Bronchial epithelial cell (primary cell): ENCODE data around the gene SLC6A18. TPM values are rescaled to one million over a fixed set of nuclear protein-coding genes. Genes with fewer than 3 reads are reported as not detected.

Experiments used
- DNase-seq: peaks from one replicate; pipeline ENCODE4 v3.0.0-alpha.2; 2010; ENCODE audit warnings: low read depth
- FAIRE-seq: peaks from 2 replicates; lab custom pipeline; 2011; peaks lifted over from hg19 to GRCh38; lab: Jason Lieb, UNC
- H3K27me3 ChIP-seq: 2 replicates; pipeline ENCODE4 v1.5.1; 2011; ENCODE audit warnings: low read length; ENCODE audit not compliant: control insufficient read depth, insufficient read depth
- H3K36me3 ChIP-seq: 2 replicates; pipeline ENCODE4 v1.5.1; 2011; ENCODE audit warnings: low read length; ENCODE audit not compliant: control insufficient read depth, insufficient read depth
- H3K4me3 ChIP-seq: 2 replicates; pipeline ENCODE4 v1.5.1; 2011; ENCODE audit warnings: mild to moderate bottlenecking, low read depth, low read length, control low read depth
- total RNA-seq: library from RNA; depleted of rRNA; stranded (reverse); fragments of >200 nt; gene quantifications from 2 replicates; pipeline ENCODE4 v1.2.1, GENCODE V29; 2014
- TF ChIP-seq, protein P1 (sequence below): IDR thresholded peaks from 2 replicates; pipeline ENCODE4 v1.5.1; 2011; ENCODE audit warnings: mild to moderate bottlenecking, moderate library complexity, low read length, control low read depth, inconsistent platforms; ENCODE audit not compliant: insufficient read depth, severe bottlenecking

The SLC6A18 gene
- total RNA-seq, 1 donor from 2014 or later, result not detected

DNA sequence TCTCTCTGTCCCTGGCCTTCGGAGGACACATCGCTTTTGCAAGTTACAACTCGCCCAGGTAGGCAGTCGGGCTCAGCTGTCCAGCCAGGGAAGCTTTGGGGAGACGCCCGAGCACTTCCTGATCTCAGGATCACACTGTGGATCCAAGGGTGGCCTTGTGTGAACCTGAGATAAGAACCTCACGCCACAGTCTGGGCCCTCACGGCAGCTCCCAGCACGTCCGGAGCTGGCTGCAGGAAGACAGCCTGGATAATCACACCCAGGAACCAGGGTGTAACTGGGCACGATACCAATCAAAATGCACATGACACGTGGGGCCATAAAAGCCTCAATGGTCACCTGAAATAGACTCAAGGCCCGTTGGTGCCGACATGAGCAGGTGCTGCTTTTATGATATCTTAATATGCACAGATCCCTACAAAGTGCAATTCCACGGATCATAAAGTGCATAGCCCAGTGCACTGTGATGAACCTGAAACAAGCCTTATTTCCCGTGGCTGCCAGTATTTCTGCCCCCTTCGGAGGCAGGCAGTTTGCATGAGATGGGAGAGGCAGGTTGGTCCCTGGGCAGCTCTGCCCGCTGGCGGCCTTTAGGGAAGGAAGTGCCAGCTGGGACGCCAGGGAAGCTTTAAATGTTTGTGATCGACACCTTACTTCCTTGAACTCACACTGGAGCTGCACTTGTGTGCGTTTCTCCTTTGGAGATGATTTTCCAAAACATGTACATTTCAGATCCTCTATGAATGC lies 14.5 kb downstream of the SLC6A18 start:
- FAIRE-seq, result no peak

DNA sequence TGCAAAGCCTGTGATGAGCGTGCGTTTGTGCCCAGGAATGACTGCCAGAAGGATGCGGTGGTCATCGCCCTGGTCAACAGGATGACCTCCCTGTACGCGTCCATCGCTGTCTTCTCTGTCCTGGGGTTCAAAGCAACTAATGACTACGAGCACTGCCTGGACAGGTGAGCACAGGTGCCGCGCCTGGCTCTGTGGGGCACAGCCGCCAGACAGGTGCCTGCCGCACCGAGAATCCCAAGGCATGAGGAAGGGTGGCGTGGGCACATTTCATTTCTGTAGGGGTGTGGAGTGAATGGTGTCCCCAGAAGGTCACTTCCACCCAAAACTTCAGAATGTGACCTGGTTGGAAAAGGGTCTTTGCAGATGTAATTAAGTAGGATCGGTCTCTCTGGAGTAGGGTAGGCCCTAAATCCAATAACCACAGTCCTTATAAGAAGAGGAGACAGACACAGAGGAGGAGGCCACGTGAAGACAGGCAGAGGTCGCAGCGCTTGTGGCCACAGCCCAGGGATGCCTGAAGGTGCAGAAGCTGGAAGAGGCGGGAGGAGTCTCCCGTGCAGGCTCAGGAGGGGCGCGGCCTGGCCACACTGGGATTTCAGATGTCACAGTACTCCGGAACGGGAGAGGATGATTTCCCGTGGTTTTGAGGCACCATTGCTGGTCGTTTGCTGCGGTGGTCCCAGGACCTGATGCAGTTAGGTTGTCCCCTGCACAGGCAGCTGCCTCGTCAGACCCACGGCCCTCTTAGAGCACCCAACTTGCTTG lies 15.5 kb downstream of the SLC6A18 start:
- H3K36me3 ChIP-seq, result no peaks in the 10 kb centered on the region
- FAIRE-seq (no peak), DNase-seq (no peak)
- TF ChIP-seq, protein P1, sequence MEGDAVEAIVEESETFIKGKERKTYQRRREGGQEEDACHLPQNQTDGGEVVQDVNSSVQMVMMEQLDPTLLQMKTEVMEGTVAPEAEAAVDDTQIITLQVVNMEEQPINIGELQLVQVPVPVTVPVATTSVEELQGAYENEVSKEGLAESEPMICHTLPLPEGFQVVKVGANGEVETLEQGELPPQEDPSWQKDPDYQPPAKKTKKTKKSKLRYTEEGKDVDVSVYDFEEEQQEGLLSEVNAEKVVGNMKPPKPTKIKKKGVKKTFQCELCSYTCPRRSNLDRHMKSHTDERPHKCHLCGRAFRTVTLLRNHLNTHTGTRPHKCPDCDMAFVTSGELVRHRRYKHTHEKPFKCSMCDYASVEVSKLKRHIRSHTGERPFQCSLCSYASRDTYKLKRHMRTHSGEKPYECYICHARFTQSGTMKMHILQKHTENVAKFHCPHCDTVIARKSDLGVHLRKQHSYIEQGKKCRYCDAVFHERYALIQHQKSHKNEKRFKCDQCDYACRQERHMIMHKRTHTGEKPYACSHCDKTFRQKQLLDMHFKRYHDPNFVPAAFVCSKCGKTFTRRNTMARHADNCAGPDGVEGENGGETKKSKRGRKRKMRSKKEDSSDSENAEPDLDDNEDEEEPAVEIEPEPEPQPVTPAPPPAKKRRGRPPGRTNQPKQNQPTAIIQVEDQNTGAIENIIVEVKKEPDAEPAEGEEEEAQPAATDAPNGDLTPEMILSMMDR, result no peak
- H3K4me3 ChIP-seq, result no peak overlapping the region
- H3K27me3 ChIP-seq, result no peaks in the 10 kb centered on the region

More for the DNA sequence above, 14.5 kb downstream of the SLC6A18 start:
- H3K4me3 ChIP-seq, result no peak overlapping the region
- TF ChIP-seq, protein P1, result no peak
- no peaks in the 10 kb centered on the region for H3K27me3 ChIP-seq
- DNase-seq, result no peak
- no peaks in the 10 kb centered on the region for H3K36me3 ChIP-seq

DNA sequence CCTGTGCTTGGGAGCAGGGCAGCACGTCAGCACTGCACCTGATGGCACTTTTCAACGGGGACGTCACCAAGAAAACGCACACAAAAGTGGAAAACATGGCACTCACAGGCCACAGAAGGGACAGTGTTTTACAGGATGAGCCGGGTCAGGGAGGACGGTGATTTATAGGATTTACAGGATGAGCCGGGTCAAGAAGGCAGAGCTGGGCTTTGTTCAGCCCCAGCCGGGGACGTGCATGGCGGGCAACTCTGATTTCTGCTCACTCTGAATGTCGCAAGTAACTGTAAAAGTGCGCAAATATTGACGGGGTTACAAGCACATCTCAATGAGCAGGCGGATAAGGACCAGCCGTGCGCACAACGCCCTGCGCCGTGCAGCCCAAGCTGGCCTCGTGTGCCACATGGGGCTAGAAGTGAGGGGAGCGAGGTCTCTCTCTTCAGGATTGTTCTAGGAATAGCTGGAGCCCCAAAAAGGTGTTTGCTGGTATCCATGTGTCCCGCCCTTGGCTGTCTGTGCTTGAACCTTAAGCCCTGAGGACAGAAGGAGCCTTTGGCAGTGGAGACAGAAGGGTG lies 16.4 kb downstream of the SLC6A18 start:
- no peaks in the 10 kb centered on the region for H3K36me3 ChIP-seq
- DNase-seq, result no peak
- TF ChIP-seq, protein P1, result no peak
- no peaks in the 10 kb centered on the region for H3K27me3 ChIP-seq
- H3K4me3 ChIP-seq, result no peak overlapping the region
- no peak for FAIRE-seq

DNA sequence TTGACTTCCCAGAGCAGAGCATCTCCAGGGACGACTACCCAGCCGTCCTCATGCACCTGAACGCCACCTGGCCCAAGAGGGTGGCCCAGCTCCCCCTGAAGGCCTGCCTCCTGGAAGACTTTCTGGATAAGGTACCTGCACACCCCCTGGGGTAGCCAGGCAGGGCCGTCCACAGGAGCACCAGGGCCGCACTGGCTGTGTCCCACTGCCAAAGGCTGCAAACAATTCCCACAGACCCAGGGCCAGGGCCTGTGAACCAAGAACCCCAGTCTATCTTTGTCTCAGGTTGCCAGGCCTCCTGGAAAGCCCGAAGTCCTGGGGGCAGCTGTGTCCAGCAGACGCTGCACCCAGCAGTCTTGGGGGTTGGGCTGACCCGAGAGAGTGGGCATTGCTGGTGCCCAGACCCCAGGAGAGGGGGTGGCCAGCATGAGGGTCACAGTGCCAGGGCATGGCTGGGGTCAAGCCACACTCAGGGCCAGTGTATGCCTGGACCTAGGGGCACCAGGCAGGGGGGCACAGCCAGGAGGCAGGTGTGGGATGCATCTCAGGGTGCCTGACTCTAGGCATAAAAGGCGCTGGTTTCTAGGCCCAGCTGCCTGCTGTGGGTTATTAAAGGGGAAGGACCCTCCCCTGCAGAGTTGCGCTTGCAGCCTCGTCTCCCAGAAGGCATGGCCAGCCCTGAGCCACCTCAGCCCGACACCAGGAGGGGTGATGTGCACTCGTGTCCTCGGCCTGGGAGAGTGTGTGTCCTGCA lies 17.7 kb downstream of the SLC6A18 start:
- no peaks in the 10 kb centered on the region for H3K36me3 ChIP-seq
- FAIRE-seq (no peak), DNase-seq (no peak)
- TF ChIP-seq, protein P1, result no peak
- H3K4me3 ChIP-seq, result no peak overlapping the region
- no peaks in the 10 kb centered on the region for H3K27me3 ChIP-seq

DNA sequence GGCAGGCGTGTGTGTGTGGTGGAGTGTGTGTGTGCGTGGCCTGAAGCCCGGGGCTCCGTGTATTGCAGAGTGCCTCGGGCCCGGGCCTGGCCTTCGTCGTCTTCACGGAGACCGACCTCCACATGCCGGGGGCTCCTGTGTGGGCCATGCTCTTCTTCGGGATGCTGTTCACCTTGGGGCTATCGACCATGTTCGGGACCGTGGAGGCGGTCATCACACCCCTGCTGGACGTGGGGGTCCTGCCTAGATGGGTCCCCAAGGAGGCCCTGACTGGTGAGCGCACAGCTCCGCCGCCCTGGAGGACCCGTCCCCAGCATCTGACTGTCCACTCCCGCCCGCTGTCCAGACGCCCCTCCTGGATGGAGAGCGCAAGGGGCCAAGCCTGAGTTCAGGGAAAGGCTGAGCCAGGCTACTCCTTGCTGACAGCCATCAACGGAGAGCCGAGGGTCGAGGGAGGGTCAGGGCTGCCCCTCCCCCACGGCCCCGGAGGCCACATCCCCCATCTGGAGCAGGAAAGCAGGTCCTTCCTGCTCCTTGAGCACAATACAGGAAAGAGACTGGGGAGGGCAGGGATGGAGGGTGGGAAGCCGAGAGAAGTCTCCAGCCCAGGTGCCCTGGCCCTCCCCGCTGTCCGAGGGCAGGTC lies 18.4 kb downstream of the SLC6A18 start:
- H3K27me3 ChIP-seq, result no peaks in the 10 kb centered on the region
- no peak for DNase-seq
- TF ChIP-seq, protein P1, result no peak
- H3K36me3 ChIP-seq, result no peaks in the 10 kb centered on the region
- no peak for FAIRE-seq
- H3K4me3 ChIP-seq, result no peak overlapping the region
